GM19238 (cell line): ENCODE results near the gene DKC1.

Source experiments
- DNase-seq: peaks from one replicate; pipeline ENCODE4 v3.0.0; 2011; ENCODE audit warnings: low spot score; ENCODE audit not compliant: insufficient read length

Gene DKC1

GRCh38 chrX:154735695-154736393 lies 26.8 kb upstream of the DKC1 start:
- DNase-seq, result no peak

- no peak for DNase-seq
Observed at GRCh38 chrX:154737136-154737535, 25.5 kb upstream of the DKC1 start.

- no peak for DNase-seq
Observed at GRCh38 chrX:154738011-154738738, 24.5 kb upstream of the DKC1 start.

GRCh38 chrX:154739952-154740465 lies 22.7 kb upstream of the DKC1 start:
- no peak for DNase-seq

- DNase-seq, result no peak
Observed at GRCh38 chrX:154742613-154743012, 20.1 kb upstream of the DKC1 start.

GRCh38 chrX:154748712-154749339 lies 13.8 kb upstream of the DKC1 start:
- DNase-seq, result no peak

GRCh38 chrX:154749856-154750255 lies 12.8 kb upstream of the DKC1 start:
- no peak for DNase-seq

GRCh38 chrX:154750301-154751202 lies 12.1 kb upstream of the DKC1 start, which contains the start of gene GAB3:
GAB3 (minus strand) TSS chrX:154751077; CDS start chrX:154751025, 52 bp downstream.
- DNase-seq, result no peak

GRCh38 chrX:154751203-154751668 lies 11.4 kb upstream of the DKC1 start:
- DNase-seq, result no peak

- DNase-seq, result no peak
Observed at GRCh38 chrX:154751669-154752271, 10.9 kb upstream of the DKC1 start.

GRCh38 chrX:154758696-154759095 lies 4.0 kb upstream of the DKC1 start:
- no peak for DNase-seq

- no peak for DNase-seq
Observed at GRCh38 chrX:154761977-154762536, 607 bp upstream of the DKC1 start.

- DNase-seq, result no peak
Observed at GRCh38 chrX:154774622-154775021, 12.0 kb downstream of the DKC1 start.

- DNase-seq, result no peak
Observed at GRCh38 chrX:154775419-154776349, 13.0 kb downstream of the DKC1 start.

GRCh38 chrX:154776753-154777152 lies 14.1 kb downstream of the DKC1 start:
- no peak for DNase-seq

- no peak for DNase-seq
Observed at GRCh38 chrX:154779261-154779660, 16.6 kb downstream of the DKC1 start.

GRCh38 chrX:154780968-154781367 lies 18.3 kb downstream of the DKC1 start:
- no peak for DNase-seq

GRCh38 chrX:154784149-154784995 lies 21.7 kb downstream of the DKC1 start:
- DNase-seq, result no peak
